Nephron (organoid): ENCODE data around the gene ZNF597.

Source experiments
- H3K27ac Mint-ChIP-seq, 3 experiments: 2 replicates each; pipeline ENCODE4 v1.8.0; 2020; ENCODE audit warnings: mixed read lengths in 3 of 3, mild to moderate bottlenecking in 2 of 3, moderate library complexity in 1 of 3
- H3K27me3 Mint-ChIP-seq: 2 replicates; pipeline ENCODE4 v1.8.0; 2021; ENCODE audit warnings: low read depth, mild to moderate bottlenecking, moderate library complexity, mixed read lengths
- H3K36me3 Mint-ChIP-seq: 2 replicates; pipeline ENCODE4 v1.8.0; 2020; ENCODE audit warnings: low read depth, mixed read lengths
- H3K4me1 Mint-ChIP-seq: 2 replicates; pipeline ENCODE4 v1.8.0; 2020; ENCODE audit warnings: mixed read lengths
- H3K4me3 Mint-ChIP-seq, 3 experiments: 2 replicates each; pipeline ENCODE4 v1.8.0; 2020; ENCODE audit warnings: mild to moderate bottlenecking in 3 of 3, mixed read lengths in 3 of 3, moderate library complexity in 2 of 3
- H3K9me3 Mint-ChIP-seq: 2 replicates; pipeline ENCODE4 v1.8.0; 2020; ENCODE audit warnings: mixed read lengths
- TF ChIP-seq, protein P1 (sequence below), 3 experiments: fragments of 200-600 bp; sonication (generic); IDR thresholded peaks; one replicate each; pipeline ENCODE4 v1.5.0; 2021; ENCODE audit warnings: antibody characterized with exemption in 3 of 3; ENCODE audit not compliant: unreplicated experiment in 3 of 3

ZNF597 gene

GRCh38 chr16:3443108-3444031 is at the start of gene ZNF597, which contains the start of gene NAA60:
Gene ZNF597 (minus strand): TSS chr16:3443504. CDS start chr16:3443153, 351 bp downstream.
Gene NAA60 (plus strand): TSS chr16:3443680. CDS start chr16:3476228, 32,548 bp downstream.
- TF ChIP-seq, protein P1, sequence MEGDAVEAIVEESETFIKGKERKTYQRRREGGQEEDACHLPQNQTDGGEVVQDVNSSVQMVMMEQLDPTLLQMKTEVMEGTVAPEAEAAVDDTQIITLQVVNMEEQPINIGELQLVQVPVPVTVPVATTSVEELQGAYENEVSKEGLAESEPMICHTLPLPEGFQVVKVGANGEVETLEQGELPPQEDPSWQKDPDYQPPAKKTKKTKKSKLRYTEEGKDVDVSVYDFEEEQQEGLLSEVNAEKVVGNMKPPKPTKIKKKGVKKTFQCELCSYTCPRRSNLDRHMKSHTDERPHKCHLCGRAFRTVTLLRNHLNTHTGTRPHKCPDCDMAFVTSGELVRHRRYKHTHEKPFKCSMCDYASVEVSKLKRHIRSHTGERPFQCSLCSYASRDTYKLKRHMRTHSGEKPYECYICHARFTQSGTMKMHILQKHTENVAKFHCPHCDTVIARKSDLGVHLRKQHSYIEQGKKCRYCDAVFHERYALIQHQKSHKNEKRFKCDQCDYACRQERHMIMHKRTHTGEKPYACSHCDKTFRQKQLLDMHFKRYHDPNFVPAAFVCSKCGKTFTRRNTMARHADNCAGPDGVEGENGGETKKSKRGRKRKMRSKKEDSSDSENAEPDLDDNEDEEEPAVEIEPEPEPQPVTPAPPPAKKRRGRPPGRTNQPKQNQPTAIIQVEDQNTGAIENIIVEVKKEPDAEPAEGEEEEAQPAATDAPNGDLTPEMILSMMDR (IDR thresholded peaks at IDR 0.05; ENCODE audit: unreplicated experiment in 3 of 3): no peak
- H3K4me1 Mint-ChIP-seq: peaks cover 12% of the 10 kb centered on the region
- peaks cover 26% of the 10 kb centered on the region for H3K9me3 Mint-ChIP-seq
- H3K4me3 Mint-ChIP-seq: peak within 1 kb of the TSS; percentile 93 to 98 (median 95)
- H3K27ac Mint-ChIP-seq: peak within 1 kb of the TSS; percentile 85 to 96 (median 94)
- no peaks in the 10 kb centered on the region for H3K27me3 Mint-ChIP-seq
- H3K36me3 Mint-ChIP-seq: peaks cover 65% of the 10 kb centered on the region

- no peak overlapping the region for H3K27ac Mint-ChIP-seq
- peaks cover 19% of the 10 kb centered on the region for H3K4me1 Mint-ChIP-seq
- TF ChIP-seq, protein P1 (IDR thresholded peaks at IDR 0.05; ENCODE audit: unreplicated experiment in 3 of 3): no peak
- no peak overlapping the region for H3K4me3 Mint-ChIP-seq
- H3K36me3 Mint-ChIP-seq: no peaks in the 10 kb centered on the region
- no peaks in the 10 kb centered on the region for H3K27me3 Mint-ChIP-seq
- H3K9me3 Mint-ChIP-seq: no peaks in the 10 kb centered on the region
Measured at GRCh38 chr16:3492356-3492755, 49.1 kb upstream of the ZNF597 start.

DNA sequence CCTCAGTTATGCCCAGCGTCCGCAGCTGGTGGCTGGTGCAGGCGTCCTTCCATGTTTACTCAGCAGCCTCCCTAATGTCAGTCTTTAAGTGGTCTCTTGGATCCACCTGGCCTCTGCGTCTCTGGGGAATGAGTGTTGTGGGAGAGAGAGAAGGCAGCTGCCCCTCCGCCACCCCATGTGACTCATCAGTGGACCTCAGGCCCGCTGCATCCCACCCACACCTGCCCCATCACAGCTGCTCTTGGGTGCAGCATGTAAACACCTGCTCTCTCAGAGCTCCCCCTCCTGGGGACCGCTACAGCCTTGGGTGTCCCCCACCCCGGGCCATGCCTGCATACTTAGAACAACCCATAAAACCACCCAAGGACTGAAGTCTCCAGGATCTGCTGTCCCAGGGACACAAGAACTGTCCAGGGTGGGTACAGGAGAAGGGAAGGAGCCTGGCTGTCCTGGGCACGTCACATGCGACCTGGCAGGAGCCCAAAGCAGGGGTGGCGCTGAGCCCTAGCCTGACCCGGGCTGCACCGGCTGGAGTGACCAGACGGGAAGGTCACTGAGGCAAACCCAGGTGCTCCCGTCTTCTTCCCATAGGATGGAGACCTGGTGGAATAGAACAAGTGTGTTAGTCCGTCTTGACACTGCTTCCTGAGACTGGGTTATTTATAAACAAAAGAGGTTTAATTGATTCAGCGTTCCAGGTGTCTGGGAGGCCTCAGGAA is 47.8 kb upstream of the ZNF597 start:
- no peaks in the 10 kb centered on the region for H3K9me3 Mint-ChIP-seq
- H3K4me1 Mint-ChIP-seq: peaks cover 19% of the 10 kb centered on the region
- no peak overlapping the region for H3K27ac Mint-ChIP-seq
- TF ChIP-seq, protein P1 (IDR thresholded peaks at IDR 0.05; ENCODE audit: unreplicated experiment in 3 of 3): no peak
- peaks cover 6% of the 10 kb centered on the region for H3K36me3 Mint-ChIP-seq
- no peaks in the 10 kb centered on the region for H3K27me3 Mint-ChIP-seq
- no peak overlapping the region for H3K4me3 Mint-ChIP-seq

GRCh38 chr16:3488801-3489200 is 45.5 kb upstream of the ZNF597 start:
- TF ChIP-seq, protein P1 (IDR thresholded peaks at IDR 0.05; ENCODE audit: unreplicated experiment in 3 of 3): no peak
- Mint-ChIP-seq H3K9me3 (no peaks in the 10 kb centered on the region), H3K36me3 (peaks cover 9% of the 10 kb centered on the region), H3K27ac (peak overlapping the region; percentile 50 to 60 (median 56)), H3K27me3 (no peaks in the 10 kb centered on the region), H3K4me1 (peaks cover 19% of the 10 kb centered on the region), H3K4me3 (peak overlapping the region in 1 of 3 experiments; percentile 45)

GRCh38 chr16:3487521-3488410 is 44.5 kb upstream of the ZNF597 start:
- H3K4me3 Mint-ChIP-seq: no peak overlapping the region
- H3K9me3 Mint-ChIP-seq: no peaks in the 10 kb centered on the region
- no peaks in the 10 kb centered on the region for H3K27me3 Mint-ChIP-seq

More at GRCh38 chr16:3487521-3488410, 44.5 kb upstream of the ZNF597 start:
- Mint-ChIP-seq H3K27ac (no peak overlapping the region), H3K36me3 (peaks cover 20% of the 10 kb centered on the region), H3K4me1 (peaks cover 15% of the 10 kb centered on the region)
- TF ChIP-seq, protein P1 (IDR thresholded peaks at IDR 0.05; ENCODE audit: unreplicated experiment in 3 of 3): no peak
